Erythroblast (primary cell): ENCODE measurements around the gene CHD9.

ENCODE experiments used
- GATA1 ChIP-seq: IDR thresholded peaks from 2 replicates; pipeline ENCODE4 v1.6.1; 2011; ENCODE audit warnings: low read depth, mild to moderate bottlenecking, control low read depth, low read length, moderate library complexity
- POLR2A ChIP-seq: IDR thresholded peaks from 2 replicates; pipeline ENCODE4 v1.6.1; 2011; ENCODE audit warnings: mild to moderate bottlenecking, low read length

- TF ChIP-seq POLR2A (no peak), GATA1 (no peak)
These were observed 101.7 kb downstream of the CHD9 start for GRCh38 chr16:53156516-53156915.
